CD4-positive, alpha-beta T cell treated with Interleukin-17A for 1 hour (primary cell): ENCODE results near the gene BCL2L11.
A peak's percentile ranks its signal among the peaks of the same experiment; 100 is the strongest.

ENCODE experiments used
- DNase-seq: peaks from one replicate; pipeline ENCODE4 v3.0.0-alpha.2; 2020

BCL2L11 gene

DNA sequence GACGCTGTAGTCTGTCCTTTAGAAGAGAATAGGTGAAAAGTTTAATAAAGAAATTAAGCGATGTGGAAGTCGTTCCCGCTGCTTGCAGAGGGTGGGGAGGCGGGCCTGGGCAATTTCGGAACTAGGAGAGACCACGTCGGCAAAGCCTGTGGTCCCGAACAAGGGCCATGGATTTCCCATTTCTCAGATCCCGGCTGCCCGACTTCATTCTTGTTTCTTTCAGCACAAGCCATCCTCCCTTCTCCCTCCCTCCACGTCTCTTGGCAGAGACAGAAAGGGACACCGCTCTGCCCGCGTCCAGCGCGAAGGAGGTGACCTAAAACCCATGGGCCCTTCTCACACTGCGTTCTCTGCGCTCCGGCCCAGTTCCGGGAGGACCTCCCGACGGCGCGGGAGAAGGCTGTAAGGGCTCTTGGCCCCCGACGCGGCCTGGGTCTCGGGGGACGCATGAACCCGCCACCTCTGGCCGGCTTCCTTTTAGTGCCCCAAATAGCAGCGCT lies 2.2 kb upstream of the BCL2L11 start:
- DNase-seq = no peak

DNA sequence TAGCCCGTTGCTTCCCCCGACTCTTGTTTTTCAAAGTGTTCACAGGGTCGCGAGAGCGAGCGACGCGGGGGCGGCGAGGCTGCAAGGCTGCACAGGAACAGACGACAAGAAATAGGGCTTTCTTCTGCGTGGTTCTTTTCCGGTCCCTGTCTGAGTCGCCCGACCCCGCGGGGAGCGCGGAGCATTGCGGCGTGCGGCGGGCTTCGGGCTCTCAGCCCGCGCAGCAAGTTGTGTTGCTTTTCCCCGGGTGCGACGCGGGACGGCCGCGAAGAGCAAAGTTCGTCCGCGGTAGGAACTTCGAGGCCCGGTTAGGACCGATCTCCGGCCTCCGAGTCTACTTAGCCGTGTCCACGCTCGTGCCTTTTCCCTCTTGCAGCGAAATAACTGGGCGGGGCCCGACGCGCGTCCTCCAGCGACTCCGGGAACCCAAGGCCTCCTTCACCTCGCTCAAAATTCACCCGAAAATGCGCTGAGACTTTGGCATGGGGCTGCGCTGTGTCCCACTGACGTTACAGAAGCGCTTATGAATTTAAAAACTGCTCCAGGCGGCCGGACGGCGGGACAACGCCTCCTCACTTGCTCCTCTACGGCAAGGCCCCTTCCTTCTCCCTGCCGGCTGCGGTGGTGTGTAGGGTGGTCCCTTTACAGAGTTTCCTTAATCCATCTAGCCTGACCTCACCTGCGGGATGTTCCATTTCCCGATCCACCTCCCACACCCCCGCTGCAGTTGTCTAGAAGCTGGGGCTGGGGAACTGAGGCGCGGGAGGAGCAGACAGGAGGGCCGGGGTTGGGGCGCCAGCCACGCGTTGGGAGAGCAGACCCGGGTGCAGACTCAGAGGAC lies 1.5 kb upstream of the BCL2L11 start:
- peak; percentile 40 for DNase-seq

GRCh38 chr2:111119822-111120252 lies 877 bp upstream of the BCL2L11 start:
- DNase-seq = peak; percentile 12

DNA sequence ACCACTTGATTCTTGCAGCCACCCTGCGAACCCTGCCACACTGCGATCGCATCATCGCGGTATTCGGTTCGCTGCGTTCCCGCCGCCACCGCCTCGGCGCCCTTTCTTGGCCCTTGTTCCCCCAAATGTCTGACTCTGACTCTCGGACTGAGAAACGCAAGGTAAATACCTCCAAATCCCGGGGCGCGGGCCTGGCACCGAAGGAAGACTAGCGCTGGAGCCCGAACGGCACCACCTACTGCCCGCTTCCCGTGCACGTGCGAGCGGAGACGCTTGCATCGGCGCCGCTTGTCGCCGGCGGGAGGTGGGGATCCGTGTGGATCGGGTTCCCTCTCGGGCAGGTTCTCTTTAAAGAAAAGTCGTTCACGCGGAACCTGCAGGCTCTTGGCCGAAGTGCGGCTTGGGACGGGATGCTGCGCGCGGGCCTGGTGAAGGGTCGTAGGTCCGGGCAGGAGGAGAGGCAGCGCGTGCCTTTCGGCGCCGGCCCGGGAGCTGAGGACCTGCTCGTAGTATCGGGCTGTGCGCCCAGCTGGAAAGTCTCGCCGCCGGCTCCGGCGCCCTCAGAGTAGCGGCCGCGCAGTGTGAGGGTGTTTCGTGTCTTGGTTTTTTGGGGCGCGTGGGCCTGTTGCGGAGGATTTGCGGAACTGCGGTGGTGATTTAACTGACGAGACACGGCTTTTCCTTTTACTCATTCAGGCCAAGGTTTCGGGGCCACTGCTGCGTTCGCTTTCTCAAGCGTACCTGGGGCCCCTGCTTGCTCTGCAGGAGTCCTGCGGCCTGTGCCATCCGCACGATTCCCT lies 514 bp downstream of the BCL2L11 start:
- peak; percentile 26 for DNase-seq

DNA sequence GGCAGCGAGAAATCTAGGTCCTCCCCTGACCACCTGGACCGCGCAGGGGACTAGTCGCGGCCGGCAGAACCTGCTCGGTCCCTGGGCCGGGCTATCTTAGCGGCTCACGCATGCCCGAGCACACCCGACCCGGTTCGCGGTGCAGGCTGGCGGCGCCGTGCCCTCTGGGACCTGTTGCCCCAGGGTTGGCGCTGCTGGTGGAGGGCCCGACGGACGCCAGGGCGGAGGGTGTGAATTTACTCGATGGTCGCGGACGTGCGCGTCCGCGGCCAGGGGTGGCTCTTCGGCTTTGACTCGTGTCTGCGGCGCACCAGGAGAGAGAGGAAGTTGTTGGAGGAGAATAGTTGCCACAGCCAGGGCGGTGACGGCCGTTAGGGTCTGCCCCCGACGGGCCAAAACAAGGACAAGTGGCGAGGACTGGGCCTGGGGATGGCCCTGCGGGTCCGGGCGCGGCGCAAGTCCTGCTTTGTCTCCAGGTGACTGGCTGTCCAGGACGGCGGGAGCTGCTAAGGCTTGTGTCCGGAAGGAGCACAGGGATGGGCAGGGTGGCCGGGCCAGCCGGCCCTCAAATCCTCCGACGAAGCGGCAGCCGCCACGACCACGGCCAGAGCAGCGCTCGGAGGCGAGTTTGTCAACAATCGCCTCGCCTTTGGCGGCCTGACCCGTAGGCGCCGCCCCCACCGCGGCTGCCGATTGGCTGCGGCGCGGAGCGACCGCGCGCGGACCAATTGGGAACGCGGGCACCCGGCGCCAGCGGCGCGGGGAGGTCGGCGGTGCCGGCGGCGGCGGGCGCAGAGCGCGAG lies 1.3 kb downstream of the BCL2L11 start:
- DNase-seq = peak; percentile 83

DNA sequence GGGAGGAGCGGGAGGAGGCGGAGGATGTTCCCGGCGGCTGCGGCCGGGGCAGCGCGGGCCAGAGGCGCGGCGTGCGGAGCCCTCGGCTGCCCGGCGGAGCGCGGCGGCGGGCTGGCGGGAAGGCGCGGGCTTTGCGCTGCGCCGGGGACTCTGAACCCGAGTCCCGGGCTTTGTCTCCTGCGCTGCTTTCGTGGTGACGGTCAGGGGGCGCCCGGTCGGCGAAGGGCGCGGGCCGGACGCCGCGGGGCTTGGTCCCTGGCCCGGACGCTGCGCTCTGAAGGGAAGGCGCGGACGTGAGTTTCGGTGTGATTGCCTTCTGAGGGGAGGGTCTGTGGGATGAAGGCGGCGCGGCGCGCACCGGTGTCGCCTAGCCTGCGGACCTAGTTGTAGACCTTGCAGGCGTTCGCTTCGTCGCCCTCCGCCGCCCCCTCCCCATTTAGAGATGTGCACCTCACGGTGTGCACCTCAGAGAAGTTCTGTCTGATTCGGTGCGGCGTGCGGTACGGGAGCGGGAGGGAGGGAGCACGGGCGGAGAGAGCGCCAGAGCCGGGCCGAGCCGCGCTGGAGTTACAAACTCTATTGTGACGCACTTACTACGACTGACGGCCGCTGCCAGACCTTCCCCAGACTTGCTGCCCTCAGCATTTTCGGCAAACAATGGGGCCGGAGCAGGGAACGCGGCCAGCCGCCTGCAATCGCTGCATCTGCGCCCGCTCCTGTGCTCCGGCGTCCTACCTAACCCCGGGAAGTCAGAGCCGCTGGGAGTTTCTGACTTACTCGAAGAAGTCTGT lies 2.1 kb downstream of the BCL2L11 start:
- peak; percentile 23 for DNase-seq

GRCh38 chr2:111123751-111124150 lies 3.0 kb downstream of the BCL2L11 start:
- no peak for DNase-seq

DNA sequence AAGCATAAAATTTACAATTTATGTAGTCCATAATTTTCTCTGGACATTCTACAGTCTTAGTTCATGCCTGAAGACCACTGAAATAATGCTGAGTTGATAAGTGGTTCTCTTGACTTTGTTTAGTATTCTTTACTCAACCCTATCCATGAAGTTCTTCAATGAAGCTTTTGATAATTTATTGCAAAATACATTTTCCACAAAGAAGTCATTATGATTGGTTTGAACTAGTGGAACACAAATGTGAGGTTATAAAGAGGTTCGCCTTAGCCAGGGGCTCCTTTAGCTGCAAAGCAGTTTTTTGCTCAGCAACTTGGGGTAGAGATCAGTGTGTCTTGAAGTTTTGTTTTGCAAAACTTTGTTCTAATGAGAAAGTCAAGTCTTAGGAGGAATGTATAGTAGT lies 5.9 kb downstream of the BCL2L11 start:
- DNase-seq = no peak

GRCh38 chr2:111127351-111127750 lies 6.6 kb downstream of the BCL2L11 start:
- DNase-seq = no peak

DNA sequence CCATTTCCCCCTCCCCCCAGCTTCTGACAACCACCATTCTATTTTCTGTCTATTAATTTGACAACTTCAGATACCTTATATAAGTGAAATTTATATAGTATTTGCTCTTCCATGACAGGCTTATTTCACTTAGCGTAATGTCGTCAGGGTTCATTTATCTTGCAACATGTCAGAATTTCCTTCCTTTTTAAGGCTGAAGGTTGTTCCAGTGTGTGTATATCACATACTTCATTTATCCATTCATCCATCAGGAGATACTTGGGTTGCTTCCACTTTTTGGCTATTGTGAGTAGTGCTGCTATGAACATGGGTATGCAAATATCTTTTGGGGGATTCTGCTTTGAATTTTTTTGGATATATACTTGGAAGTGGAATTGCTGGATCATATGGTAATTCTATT lies 7.4 kb downstream of the BCL2L11 start:
- no peak for DNase-seq

DNA sequence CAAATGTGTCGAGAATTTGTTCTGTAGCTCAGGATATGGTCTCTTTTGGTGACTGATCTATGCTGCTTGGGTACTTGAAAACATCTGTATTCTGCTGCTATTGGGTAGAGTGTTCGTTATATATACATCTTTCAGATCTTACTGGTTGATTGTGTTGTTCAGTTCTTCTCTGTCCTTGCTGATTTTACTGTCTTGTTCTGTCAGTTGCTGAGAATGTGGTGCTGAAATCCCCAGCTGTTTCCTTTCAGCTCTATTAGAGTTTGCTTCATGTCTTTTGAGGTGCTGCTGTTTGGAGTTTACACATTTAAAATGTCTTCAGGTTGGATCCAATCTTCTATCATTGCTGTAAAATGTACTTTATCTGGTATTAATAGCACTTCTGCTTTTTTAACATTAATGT lies 12.9 kb downstream of the BCL2L11 start:
- DNase-seq = no peak

DNA sequence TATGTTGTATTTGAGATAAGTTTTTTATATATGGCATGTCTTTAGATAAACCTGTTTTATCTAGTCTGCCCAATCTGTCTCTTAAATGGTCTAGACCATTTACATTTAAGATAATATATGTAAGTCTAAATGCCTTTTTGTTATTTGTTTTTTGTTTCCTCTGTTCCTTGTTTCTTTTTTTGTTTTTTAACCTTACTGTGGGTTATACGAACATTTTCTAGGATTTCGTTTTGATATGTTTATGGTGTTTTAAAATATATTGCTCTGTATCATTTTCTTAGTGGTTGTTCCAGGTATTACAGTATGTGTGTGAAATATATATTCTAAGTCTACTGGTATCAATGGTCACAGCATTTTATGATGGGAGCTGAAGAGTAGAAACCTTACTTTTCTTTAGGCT lies 13.3 kb downstream of the BCL2L11 start:
- DNase-seq = no peak

GRCh38 chr2:111135237-111135909 lies 14.7 kb downstream of the BCL2L11 start:
- no peak for DNase-seq

DNA sequence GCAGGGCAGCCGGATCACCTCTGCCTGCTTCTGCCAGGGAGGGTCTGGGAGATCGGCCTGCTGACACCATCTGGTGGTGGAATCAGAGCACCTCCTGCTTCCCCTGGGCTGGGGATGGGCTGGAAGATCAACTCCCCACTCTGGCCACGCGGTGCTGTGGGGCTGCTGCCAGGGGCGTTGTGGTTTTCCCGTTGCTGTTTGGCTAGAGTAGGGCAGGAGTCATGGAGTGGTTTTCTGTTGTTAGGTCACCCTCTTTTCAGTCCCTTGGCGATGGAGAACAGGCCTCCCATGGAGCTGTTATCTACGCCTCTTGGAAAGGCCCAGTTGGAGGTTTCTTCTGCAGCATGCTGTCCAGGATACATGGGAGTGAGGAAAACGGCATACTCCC lies 15.2 kb downstream of the BCL2L11 start:
- DNase-seq = no peak

DNA sequence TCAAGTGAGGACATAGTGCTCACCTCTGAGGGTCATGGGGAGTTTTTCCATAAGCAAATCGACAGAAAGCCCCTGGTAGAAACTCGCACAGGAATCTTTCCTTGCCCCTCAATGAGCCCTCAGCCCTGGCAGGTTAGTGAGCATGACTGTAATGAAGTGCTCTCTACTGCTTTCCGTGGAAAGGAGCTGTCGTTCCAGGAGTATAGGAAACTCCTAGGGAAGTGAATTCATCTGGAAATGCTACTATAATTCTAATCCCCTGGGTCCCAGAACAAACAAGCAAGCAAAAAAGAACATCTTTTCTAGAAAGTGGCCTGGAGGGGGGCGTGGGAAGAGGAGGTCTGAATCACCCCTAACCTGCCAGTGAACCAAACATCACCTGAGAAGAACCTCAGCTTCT lies 18.1 kb downstream of the BCL2L11 start:
- no peak for DNase-seq

GRCh38 chr2:111139637-111140317 lies 19.1 kb downstream of the BCL2L11 start:
- DNase-seq = no peak

DNA sequence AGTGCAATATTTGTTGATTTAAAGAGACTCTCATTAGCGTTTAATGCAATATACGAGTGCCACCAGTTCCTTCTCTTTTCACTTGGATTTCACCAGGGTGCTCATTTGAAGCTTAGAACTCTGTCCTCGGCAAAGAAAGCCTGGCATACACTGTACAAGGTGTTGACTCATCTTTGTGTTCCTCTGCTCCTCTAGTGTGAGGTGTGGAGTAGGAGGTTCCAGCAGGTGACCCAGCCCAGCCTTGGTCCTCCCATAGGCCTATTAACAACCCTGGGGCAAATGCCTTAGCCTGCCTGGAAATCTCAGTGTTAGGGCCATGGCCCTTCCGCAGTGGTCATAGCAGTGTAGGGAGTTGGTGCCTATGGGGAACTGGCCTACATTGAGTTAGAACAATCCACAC lies 20.1 kb downstream of the BCL2L11 start:
- DNase-seq = no peak

DNA sequence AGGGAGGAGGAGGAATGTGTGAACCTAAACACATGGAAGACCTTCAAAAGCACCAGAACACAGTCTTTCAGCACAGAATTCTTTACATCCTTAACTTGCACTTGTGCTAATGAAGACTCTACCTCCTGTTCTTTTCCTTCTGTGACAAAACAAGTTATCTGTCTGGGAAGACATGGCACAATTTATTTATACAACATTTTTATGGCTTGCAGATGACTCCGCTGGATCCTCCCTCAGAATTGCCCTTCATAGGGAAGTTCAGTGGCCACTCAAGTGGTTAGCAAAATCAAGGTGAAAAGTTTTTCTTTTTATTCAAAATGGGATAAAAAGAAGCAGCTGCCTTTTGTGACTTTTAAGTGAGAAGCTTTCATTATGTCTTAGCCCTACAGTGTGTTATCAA lies 21.4 kb downstream of the BCL2L11 start:
- no peak for DNase-seq

DNA sequence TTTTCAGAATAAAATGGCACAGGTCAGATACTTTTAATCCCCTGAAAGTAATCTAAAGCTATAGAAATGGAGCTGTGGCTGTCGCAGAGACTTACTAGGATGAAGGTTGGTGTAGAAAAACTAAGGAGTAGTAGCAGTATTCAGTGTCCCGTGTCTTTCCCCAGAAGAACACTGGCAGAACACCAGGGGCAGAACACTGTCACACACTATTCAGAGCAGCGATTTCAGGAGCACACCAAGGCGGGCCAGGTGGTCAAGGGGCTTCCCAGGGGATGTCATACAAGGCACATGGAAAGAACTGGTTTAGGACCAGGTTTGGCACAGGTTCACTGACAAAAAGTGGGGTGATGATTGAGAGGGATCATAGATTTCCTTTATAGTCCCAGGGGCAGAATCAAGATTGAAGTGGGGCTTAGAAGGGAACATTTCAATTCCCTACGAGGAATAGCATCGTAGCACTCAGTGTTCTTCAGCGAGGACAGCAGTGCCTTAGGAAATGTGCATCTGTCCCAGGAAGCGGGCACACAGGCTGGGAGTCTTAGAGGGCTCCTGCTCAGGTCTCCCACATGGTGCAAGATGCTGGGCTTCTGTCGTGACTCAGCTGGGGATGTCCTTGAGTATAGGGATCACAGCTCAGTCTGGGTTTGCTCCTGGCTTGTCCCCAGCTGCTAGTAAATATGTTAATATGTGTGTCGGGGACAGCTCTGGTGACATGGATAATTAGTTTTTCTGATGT lies 22.6 kb downstream of the BCL2L11 start:
- DNase-seq = no peak

DNA sequence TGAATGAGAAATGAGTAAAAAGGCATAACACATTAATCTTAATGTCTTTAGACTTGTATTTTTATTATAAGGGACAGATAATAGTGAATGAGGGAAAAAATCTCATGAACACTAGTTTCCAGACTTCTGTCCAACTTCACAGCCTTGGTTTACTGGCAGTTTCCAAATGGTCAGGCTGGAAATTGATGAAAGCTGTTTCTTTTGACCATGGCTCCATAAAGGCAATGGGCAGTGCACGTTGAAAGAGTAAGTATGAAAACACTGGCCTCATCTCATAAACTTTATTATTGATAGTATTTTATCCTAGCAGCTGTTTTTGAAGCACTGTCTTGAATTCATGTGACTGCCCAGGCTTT lies 23.1 kb downstream of the BCL2L11 start:
- no peak for DNase-seq
